Keratinocyte (primary cell): ENCODE results near the gene SPTBN4. TPM values are rescaled to one million over a fixed set of nuclear protein-coding genes. Genes with fewer than 3 reads are reported as not detected.

Experiments
- DNase-seq: peaks from one replicate; pipeline ENCODE4 v3.0.0-alpha.2; 2011; ENCODE audit warnings: low read depth, missing footprints, low spot score
- FAIRE-seq: peaks from 2 replicates; lab custom pipeline; 2011; peaks lifted over from hg19 to GRCh38; lab: Jason Lieb, UNC
- H2AFZ ChIP-seq: 2 replicates; pipeline ENCODE4 v1.6.0; 2012; ENCODE audit warnings: low read length, control low read depth, inconsistent platforms; ENCODE audit not compliant: control insufficient read depth
- H3K27ac ChIP-seq: 2 replicates; pipeline ENCODE4 v1.5.1; 2011; ENCODE audit warnings: low read length; ENCODE audit not compliant: control insufficient read depth, insufficient read depth
- H3K27me3 ChIP-seq: 3 replicates; pipeline ENCODE4 v1.6.0; 2011; ENCODE audit warnings: low read length; ENCODE audit not compliant: control insufficient read depth, insufficient read depth; ENCODE audit errors: extremely low read depth
- H3K36me3 ChIP-seq, 2 experiments: 2 replicates in 1 of 2; 3 replicates in 1 of 2; pipeline ENCODE4 v1.5.1; 2011; ENCODE audit warnings: low read length in 2 of 2, mild to moderate bottlenecking in 1 of 2; ENCODE audit not compliant: control insufficient read depth in 2 of 2, insufficient read depth in 2 of 2; ENCODE audit errors: extremely low read depth in 1 of 2
- H3K4me1 ChIP-seq: 3 replicates; pipeline ENCODE4 v1.5.1; 2011; ENCODE audit warnings: low read length; ENCODE audit not compliant: control insufficient read depth, insufficient read depth; ENCODE audit errors: extremely low read depth
- H3K4me2 ChIP-seq: 3 replicates; pipeline ENCODE4 v1.6.0; 2011; ENCODE audit warnings: low read depth, low read length; ENCODE audit not compliant: control insufficient read depth, insufficient read depth; ENCODE audit errors: extremely low read depth
- H3K4me3 ChIP-seq, 3 experiments: fragments of 200-600 bp in 1 of 3; sonication (generic) in 1 of 3; 2 replicates in 2 of 3; 3 replicates in 1 of 3; pipeline ENCODE4 v1.5.1; 2011 to 2016; ENCODE audit warnings: low read length in 3 of 3, mild to moderate bottlenecking in 3 of 3, control low read depth in 2 of 3, inconsistent platforms in 1 of 3, low read depth in 1 of 3, mixed read lengths in 1 of 3, mixed run types in 1 of 3, moderate library complexity in 1 of 3; ENCODE audit not compliant: control insufficient read depth in 2 of 3, insufficient read depth in 2 of 3; ENCODE audit errors: extremely low read depth in 1 of 3
- H3K79me2 ChIP-seq: 2 replicates; pipeline ENCODE4 v1.6.0; 2012; ENCODE audit warnings: low read length; ENCODE audit not compliant: control insufficient read depth, insufficient read depth
- H3K9ac ChIP-seq: 3 replicates; pipeline ENCODE4 v1.6.0; 2011; ENCODE audit warnings: low read length; ENCODE audit not compliant: control insufficient read depth, insufficient read depth; ENCODE audit errors: extremely low read depth
- H3K9me1 ChIP-seq: 3 replicates; pipeline ENCODE4 v1.6.0; 2011; ENCODE audit warnings: low read length; ENCODE audit not compliant: control insufficient read depth, insufficient read depth; ENCODE audit errors: extremely low read depth
- H3K9me3 ChIP-seq: 2 replicates; pipeline ENCODE4 v1.5.1; 2012; ENCODE audit warnings: low read depth, low read length; ENCODE audit not compliant: control insufficient read depth
- H4K20me1 ChIP-seq: 3 replicates; pipeline ENCODE4 v1.6.0; 2011; ENCODE audit warnings: low read length; ENCODE audit not compliant: control insufficient read depth, insufficient read depth; ENCODE audit errors: extremely low read depth
- EZH2 ChIP-seq: IDR thresholded peaks from one replicate; pipeline ENCODE4 v1.6.1; 2012; ENCODE audit warnings: inconsistent platforms, mild to moderate bottlenecking, low read length, moderate library complexity
- dilution Hi-C: fragments of 300-500 bp; cut with MboI; formaldehyde crosslinking; loops from one replicate; pipeline ENCODE4 v1.7.0; 2020; ENCODE audit warnings: low sequenced_read_pairs; ENCODE audit not compliant: extremely low pct_ligation_motif_present
- polyA plus RNA-seq, 5 experiments: library from polyadenylated mRNA; depleted of rRNA in 3 of 5; stranded (reverse) in 3 of 5; stranded (forward) in 1 of 5; unstranded in 1 of 5; fragments of >200 nt; gene quantifications; 1 replicate in 1 of 5; 2 replicates in 3 of 5; 3 replicates in 1 of 5; pipeline versions ENCODE4 v1.2.1 to v1.2.3, GENCODE V29; 2011 to 2012; ENCODE audit warnings: missing spikeins in 2 of 5, low read depth in 1 of 5, low replicate concordance in 1 of 5
- TF ChIP-seq, protein P1 (sequence below), 3 experiments: IDR thresholded peaks in 1 of 3; conservative IDR thresholded peaks in 1 of 3; optimal IDR thresholded peaks in 1 of 3; 2 replicates in 2 of 3; 3 replicates in 1 of 3; pipeline versions ENCODE3 to v1.5.1; 2011; ENCODE audit warnings: low read length in 3 of 3, mild to moderate bottlenecking in 3 of 3, moderate library complexity in 2 of 3, control low read depth in 1 of 3, inconsistent platforms in 1 of 3; ENCODE audit not compliant: insufficient read depth in 2 of 3; ENCODE audit errors: extremely low read depth in 1 of 3

The SPTBN4 gene
- polyA plus RNA-seq, 1 donor (not counting 4 experiments of a cell fraction or from before 2014, with no cell fraction given), result 0.17 TPM

DNA sequence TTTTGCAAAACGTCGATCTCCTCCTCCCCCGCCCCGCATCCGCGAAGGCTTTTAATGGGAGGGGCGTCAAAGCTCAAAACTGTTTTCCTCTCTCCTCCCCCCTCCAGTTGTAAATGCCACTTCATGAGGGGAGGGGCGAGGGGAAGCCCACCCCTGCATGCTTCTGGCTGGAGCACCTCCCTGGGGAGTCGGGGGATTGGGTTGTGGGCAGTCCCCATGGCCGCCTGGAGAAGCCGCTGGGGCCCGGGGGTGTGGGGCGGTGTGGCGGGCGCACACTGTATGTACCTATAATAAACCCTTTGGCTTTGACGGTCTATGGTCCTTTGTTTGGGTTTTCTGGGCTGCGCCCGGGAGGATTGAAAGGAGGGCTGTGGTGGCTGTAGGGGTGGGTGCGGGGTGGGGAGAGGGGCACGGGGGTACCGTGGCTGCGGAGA, 109.4 kb downstream of the SPTBN4 start:
- H3K9ac ChIP-seq, result peak overlapping the region; percentile 61
- H3K4me2 ChIP-seq, result peak overlapping the region; percentile 25
- H4K20me1 ChIP-seq, result no peaks in the 10 kb centered on the region
- H3K4me1 ChIP-seq, result peaks cover 6% of the 10 kb centered on the region
- no peak for FAIRE-seq
- no peaks in the 10 kb centered on the region for H3K9me3 ChIP-seq
- no peak overlapping the region for H3K27ac ChIP-seq
- TF ChIP-seq, protein P1, sequence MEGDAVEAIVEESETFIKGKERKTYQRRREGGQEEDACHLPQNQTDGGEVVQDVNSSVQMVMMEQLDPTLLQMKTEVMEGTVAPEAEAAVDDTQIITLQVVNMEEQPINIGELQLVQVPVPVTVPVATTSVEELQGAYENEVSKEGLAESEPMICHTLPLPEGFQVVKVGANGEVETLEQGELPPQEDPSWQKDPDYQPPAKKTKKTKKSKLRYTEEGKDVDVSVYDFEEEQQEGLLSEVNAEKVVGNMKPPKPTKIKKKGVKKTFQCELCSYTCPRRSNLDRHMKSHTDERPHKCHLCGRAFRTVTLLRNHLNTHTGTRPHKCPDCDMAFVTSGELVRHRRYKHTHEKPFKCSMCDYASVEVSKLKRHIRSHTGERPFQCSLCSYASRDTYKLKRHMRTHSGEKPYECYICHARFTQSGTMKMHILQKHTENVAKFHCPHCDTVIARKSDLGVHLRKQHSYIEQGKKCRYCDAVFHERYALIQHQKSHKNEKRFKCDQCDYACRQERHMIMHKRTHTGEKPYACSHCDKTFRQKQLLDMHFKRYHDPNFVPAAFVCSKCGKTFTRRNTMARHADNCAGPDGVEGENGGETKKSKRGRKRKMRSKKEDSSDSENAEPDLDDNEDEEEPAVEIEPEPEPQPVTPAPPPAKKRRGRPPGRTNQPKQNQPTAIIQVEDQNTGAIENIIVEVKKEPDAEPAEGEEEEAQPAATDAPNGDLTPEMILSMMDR (optimal IDR thresholded peaks at IDR 0.05 in 1 of 3, IDR thresholded peaks at IDR 0.05 in 1 of 3, conservative IDR thresholded peaks at IDR 0.05 in 1 of 3; ENCODE audit: extremely low read depth in 1 of 3, insufficient read depth in 2 of 3, low read length in 3 of 3), result no peak
- TF ChIP-seq EZH2, result no peak
- peaks cover 4% of the 10 kb centered on the region for H3K79me2 ChIP-seq
- DNase-seq, result no peak
- H2AFZ ChIP-seq, result peak overlapping the region; percentile 68
- peak overlapping the region; percentile 71 to 89 (median 79) for H3K4me3 ChIP-seq
- H3K27me3 ChIP-seq, result no peaks in the 10 kb centered on the region
- H3K9me1 ChIP-seq, result peaks cover 3% of the 10 kb centered on the region
- dilution Hi-C loops, result no loop called here
- H3K36me3 ChIP-seq, result peaks cover 4 to 7% of the 10 kb centered on the region in 2 experiments

DNA sequence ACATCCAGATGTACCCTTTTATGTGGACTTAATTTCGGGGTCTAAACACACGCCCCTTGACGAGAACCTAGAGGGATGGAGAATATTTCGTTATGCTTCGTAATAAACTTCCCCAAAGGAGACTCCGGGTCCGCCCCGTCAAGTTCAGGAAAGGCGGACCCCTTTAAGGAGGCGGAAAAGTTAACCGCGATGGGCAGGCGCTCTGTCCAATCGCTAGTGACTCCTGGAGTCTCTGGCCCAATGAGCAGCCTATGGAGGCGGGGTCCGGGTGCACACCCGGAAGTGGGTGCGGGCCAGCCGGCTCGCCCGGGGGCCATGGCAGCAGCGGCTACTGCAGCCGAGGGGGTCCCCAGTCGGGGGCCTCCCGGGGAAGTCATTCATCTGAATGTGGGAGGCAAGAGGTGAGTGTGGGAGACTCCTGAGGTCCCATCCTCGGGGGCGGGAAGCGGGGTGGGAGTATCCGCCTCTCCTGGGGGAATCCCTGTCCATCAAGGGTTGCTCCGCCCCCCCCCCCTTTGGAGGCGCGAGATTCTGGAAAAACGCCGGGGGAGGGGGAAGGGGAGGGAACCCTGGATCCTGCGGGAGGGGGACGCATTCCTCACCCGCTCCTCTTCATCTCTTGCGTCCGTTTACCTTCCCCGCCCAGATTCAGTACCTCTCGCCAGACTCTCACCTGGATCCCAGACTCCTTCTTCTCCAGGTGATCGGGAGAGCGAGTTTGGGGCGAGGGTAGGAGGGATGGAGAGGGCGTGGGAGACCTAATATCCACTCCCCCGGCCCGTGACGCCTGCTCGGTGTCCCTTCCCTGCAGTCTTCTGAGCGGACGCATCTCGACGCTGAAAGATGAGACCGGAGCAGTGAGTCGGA, 110.0 kb downstream of the SPTBN4 start, which contains the start of gene SHKBP1:
TSS of gene SHKBP1 (plus strand) at position 289 of the 867 bp plus-strand sequence. CDS start at position 316, 27 bp downstream.
- TF ChIP-seq, protein P1 (optimal IDR thresholded peaks at IDR 0.05 in 1 of 3, IDR thresholded peaks at IDR 0.05 in 1 of 3, conservative IDR thresholded peaks at IDR 0.05 in 1 of 3; ENCODE audit: extremely low read depth in 1 of 3, insufficient read depth in 2 of 3, low read length in 3 of 3), result no peak
- no peak for TF ChIP-seq EZH2
- peak; percentile 51 for FAIRE-seq
- Histone ChIP-seq H2AFZ (peak within 1 kb of the TSS; percentile 68), H3K27ac (peak within 1 kb of the TSS; percentile 55), H3K9me3 (no peaks in the 10 kb centered on the region), H3K4me3 (peak within 1 kb of the TSS; percentile 71 to 89 (median 79)), H3K4me1 (peaks cover 6% of the 10 kb centered on the region), H3K79me2 (peaks cover 4% of the 10 kb centered on the region), H3K36me3 (peaks cover 4 to 11% of the 10 kb centered on the region in 2 experiments), H3K9me1 (peaks cover 3% of the 10 kb centered on the region), H3K4me2 (peak within 1 kb of the TSS; percentile 85), H4K20me1 (no peaks in the 10 kb centered on the region), H3K9ac (peak within 1 kb of the TSS; percentile 61), H3K27me3 (no peaks in the 10 kb centered on the region)
- dilution Hi-C loops, result no loop called here
- no peak for DNase-seq
